GM23338 (cell line): ENCODE measurements around the gene KIF1A. TPM values are rescaled to one million over a fixed set of nuclear protein-coding genes. Genes with fewer than 3 reads are reported as not detected.

Source experiments
- ATAC-seq: fragments of 200-7000 bp; cut with Tn5 transposase; 3 replicates; pipeline ENCODE4 v1.9.1; 2020
- DNase-seq: peaks from one replicate; pipeline ENCODE4 v3.0.0-alpha.2; 2015; ENCODE audit warnings: low spot score
- H2AFZ ChIP-seq: fragments of 200-600 bp; sonication (generic); 2 replicates; pipeline ENCODE4 v1.8.0; 2016; ENCODE audit warnings: antibody characterized with exemption, mild to moderate bottlenecking, moderate library complexity
- H3F3A ChIP-seq: fragments of 200-600 bp; sonication (generic); replicated peaks from 2 replicates; pipeline ENCODE4 v1.8.0; 2017; ENCODE audit warnings: antibody characterized with exemption, mixed run types, low read depth
- H3K27ac ChIP-seq: fragments of 200-600 bp; sonication (generic); 2 replicates; pipeline ENCODE4 v1.6.1; 2016; ENCODE audit warnings: low read depth
- H3K27me3 ChIP-seq: fragments of 200-600 bp; sonication (generic); 2 replicates; pipeline ENCODE4 v1.8.0; 2016; ENCODE audit warnings: mild to moderate bottlenecking, mixed run types, moderate library complexity; ENCODE audit not compliant: insufficient read depth
- H3K36me3 ChIP-seq: fragments of 200-600 bp; sonication (generic); 2 replicates; pipeline ENCODE4 v1.8.0; 2016; ENCODE audit warnings: mild to moderate bottlenecking; ENCODE audit not compliant: insufficient read depth
- H3K4me1 ChIP-seq: fragments of 200-600 bp; sonication (generic); 2 replicates; pipeline ENCODE4 v1.8.0; 2016; ENCODE audit warnings: mild to moderate bottlenecking, moderate library complexity; ENCODE audit not compliant: insufficient read depth
- H3K4me2 ChIP-seq: fragments of 200-600 bp; sonication (generic); 2 replicates; pipeline ENCODE4 v1.7.1; 2017; ENCODE audit warnings: mixed run types
- H3K4me3 ChIP-seq: fragments of 200-600 bp; sonication (generic); 2 replicates; pipeline ENCODE4 v1.6.1; 2016; ENCODE audit warnings: mixed run types
- H3K79me2 ChIP-seq: fragments of 200-600 bp; sonication (generic); replicated peaks from 2 replicates; pipeline ENCODE4 v1.8.0; 2017; ENCODE audit warnings: mild to moderate bottlenecking; ENCODE audit not compliant: insufficient read depth
- H3K9me2 ChIP-seq: fragments of 200-600 bp; sonication (generic); 2 replicates; pipeline ENCODE4 v1.8.0; 2017; ENCODE audit not compliant: insufficient read depth
- H4K20me1 ChIP-seq: fragments of 200-600 bp; sonication (generic); replicated peaks from 2 replicates; pipeline ENCODE4 v1.8.0; 2017; ENCODE audit warnings: mild to moderate bottlenecking; ENCODE audit not compliant: insufficient read depth
- H3K27ac Mint-ChIP-seq: 2 replicates; pipeline ENCODE4 v1.8.0; 2020; ENCODE audit warnings: inconsistent platforms, mild to moderate bottlenecking, moderate library complexity, mixed read lengths
- H3K27me3 Mint-ChIP-seq: 3 replicates; pipeline ENCODE4 v1.8.0; 2022; ENCODE audit warnings: low read depth, mild to moderate bottlenecking, moderate library complexity, mixed read lengths, inconsistent platforms; ENCODE audit not compliant: insufficient read depth, poor library complexity
- H3K36me3 Mint-ChIP-seq: 3 replicates; pipeline ENCODE4 v1.8.0; 2021; ENCODE audit warnings: low read depth, mild to moderate bottlenecking, inconsistent platforms, moderate library complexity, mixed read lengths
- H3K4me1 Mint-ChIP-seq: 3 replicates; pipeline ENCODE4 v1.8.0; 2020; ENCODE audit warnings: mild to moderate bottlenecking, inconsistent platforms, mixed read lengths
- H3K4me3 Mint-ChIP-seq: 3 replicates; pipeline ENCODE4 v1.8.0; 2021; ENCODE audit warnings: moderate library complexity, mild to moderate bottlenecking, inconsistent platforms, mixed read lengths
- H3K9me3 Mint-ChIP-seq: 3 replicates; pipeline ENCODE4 v1.8.0; 2020; ENCODE audit warnings: moderate library complexity, mild to moderate bottlenecking, inconsistent platforms, mixed read lengths
- CREB1 ChIP-seq: fragments of 250-450 bp; sonication (Bioruptor Pico); IDR thresholded peaks from 2 replicates; pipeline ENCODE4 v1.5.0; 2020; ENCODE audit warnings: low read depth, mild to moderate bottlenecking, moderate library complexity
- EZH2 ChIP-seq: fragments of 200-600 bp; sonication (generic); IDR thresholded peaks from one replicate; pipeline ENCODE4 v1.8.0; 2017; ENCODE audit warnings: antibody characterized with exemption, mild to moderate bottlenecking, low read depth; ENCODE audit not compliant: unreplicated experiment
- EZH2phosphoT487 ChIP-seq: fragments of 200-600 bp; sonication (generic); IDR thresholded peaks from one replicate; pipeline ENCODE4 v1.8.1; 2018; ENCODE audit warnings: antibody characterized with exemption; ENCODE audit not compliant: unreplicated experiment
- JUNB ChIP-seq: IDR thresholded peaks from one replicate; pipeline ENCODE4 v1.6.1; 2016; ENCODE audit warnings: antibody characterized with exemption; ENCODE audit not compliant: unreplicated experiment
- NANOG ChIP-seq: IDR thresholded peaks from 2 replicates; pipeline ENCODE4 v1.6.1; 2016; ENCODE audit warnings: antibody characterized with exemption, borderline replicate concordance
- POLR2AphosphoS5 ChIP-seq: IDR thresholded peaks from 2 replicates; pipeline ENCODE4 v1.6.1; 2016; ENCODE audit warnings: antibody characterized with exemption, low read depth
- STAT1 ChIP-seq: IDR thresholded peaks from one replicate; pipeline ENCODE4 v1.6.1; 2016; ENCODE audit warnings: antibody characterized with exemption; ENCODE audit not compliant: unreplicated experiment
- ZNF114 ChIP-seq: fragments of 250-450 bp; sonication (Bioruptor Pico); IDR thresholded peaks from 2 replicates; pipeline ENCODE4 v1.5.0; 2020; ENCODE audit warnings: mild to moderate bottlenecking, moderate library complexity
- ZNF331 ChIP-seq: fragments of 250-450 bp; sonication (Bioruptor Pico); IDR thresholded peaks from 2 replicates; pipeline ENCODE4 v1.5.0; 2020; ENCODE audit warnings: low read depth, mild to moderate bottlenecking, moderate library complexity
- polyA plus RNA-seq: library from polyadenylated mRNA; unstranded; fragments of >200 nt; fragmentation: Nextera tagmentation; extraction: Ambion mirVana; gene quantifications from 2 replicates; pipeline ENCODE4 v1.2.1, GENCODE V29; 2016
- total RNA-seq: library from RNA; depleted of rRNA; stranded (reverse); fragments of >200 nt; shearing (Covaris generic); gene quantifications from 2 replicates; pipeline ENCODE4 v1.2.3, GENCODE V29; 2014
- TF ChIP-seq, protein P1 (sequence below): fragments of 250-450 bp; sonication (Bioruptor Pico); IDR thresholded peaks from 2 replicates; pipeline ENCODE4 v1.5.0; 2020; ENCODE audit warnings: mild to moderate bottlenecking, moderate library complexity
- TF ChIP-seq, protein P2 (sequence below), 2 experiments: fragments of 200-600 bp in 1 of 2; sonication (generic) in 1 of 2; conservative IDR thresholded peaks; 2 replicates each; pipeline versions ENCODE4 v1.5.1 to v1.6.1; 2016 to 2017; ENCODE audit warnings: antibody characterized with exemption in 2 of 2, low read depth in 2 of 2, mild to moderate bottlenecking in 2 of 2, moderate library complexity in 1 of 2
- TF ChIP-seq, protein P3 (sequence below): IDR thresholded peaks from one replicate; pipeline ENCODE4 v1.6.1; 2018; ENCODE audit warnings: antibody characterized with exemption; ENCODE audit not compliant: unreplicated experiment
- TF ChIP-seq, protein P4 (sequence below): IDR thresholded peaks from 2 replicates; pipeline ENCODE4 v1.6.1; 2016; ENCODE audit warnings: antibody characterized with exemption

The KIF1A gene
- total and polyA plus RNA-seq, 2 experiments from 2014 or later: 169 to 214 TPM

DNA sequence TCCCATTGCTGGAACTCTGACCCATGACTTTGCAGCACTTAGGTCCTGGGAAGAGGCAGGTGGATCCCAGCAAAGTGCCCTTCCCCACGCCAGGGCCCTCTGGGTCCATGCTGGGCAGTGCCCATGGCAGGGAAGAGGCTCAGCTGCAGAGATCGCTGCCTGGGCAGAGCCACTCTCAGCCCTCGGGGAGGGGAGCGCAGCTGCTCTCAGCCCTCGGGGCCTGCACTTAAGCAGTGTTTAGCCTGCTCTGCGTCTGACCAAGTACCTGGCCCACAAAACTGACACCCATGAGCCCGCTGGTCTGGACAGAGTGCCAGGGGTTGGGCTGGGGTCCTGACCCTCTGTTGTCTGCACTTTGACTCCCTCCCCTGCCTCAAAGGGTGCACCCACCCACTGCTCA, 82.1 kb downstream of the KIF1A start:
- no peak overlapping the region for H3K4me3 Mint-ChIP-seq
- no peaks in the 10 kb centered on the region for H3F3A ChIP-seq
- no peaks in the 10 kb centered on the region for H3K9me2 ChIP-seq
- H3K9me3 Mint-ChIP-seq: no peaks in the 10 kb centered on the region
- no peaks in the 10 kb centered on the region for H3K36me3 ChIP-seq
- no peaks in the 10 kb centered on the region for H4K20me1 ChIP-seq
- no peak for ATAC-seq
- H3K4me2 ChIP-seq: no peak overlapping the region
- H3K27ac Mint-ChIP-seq: no peak overlapping the region
- TF ChIP-seq, protein P1, sequence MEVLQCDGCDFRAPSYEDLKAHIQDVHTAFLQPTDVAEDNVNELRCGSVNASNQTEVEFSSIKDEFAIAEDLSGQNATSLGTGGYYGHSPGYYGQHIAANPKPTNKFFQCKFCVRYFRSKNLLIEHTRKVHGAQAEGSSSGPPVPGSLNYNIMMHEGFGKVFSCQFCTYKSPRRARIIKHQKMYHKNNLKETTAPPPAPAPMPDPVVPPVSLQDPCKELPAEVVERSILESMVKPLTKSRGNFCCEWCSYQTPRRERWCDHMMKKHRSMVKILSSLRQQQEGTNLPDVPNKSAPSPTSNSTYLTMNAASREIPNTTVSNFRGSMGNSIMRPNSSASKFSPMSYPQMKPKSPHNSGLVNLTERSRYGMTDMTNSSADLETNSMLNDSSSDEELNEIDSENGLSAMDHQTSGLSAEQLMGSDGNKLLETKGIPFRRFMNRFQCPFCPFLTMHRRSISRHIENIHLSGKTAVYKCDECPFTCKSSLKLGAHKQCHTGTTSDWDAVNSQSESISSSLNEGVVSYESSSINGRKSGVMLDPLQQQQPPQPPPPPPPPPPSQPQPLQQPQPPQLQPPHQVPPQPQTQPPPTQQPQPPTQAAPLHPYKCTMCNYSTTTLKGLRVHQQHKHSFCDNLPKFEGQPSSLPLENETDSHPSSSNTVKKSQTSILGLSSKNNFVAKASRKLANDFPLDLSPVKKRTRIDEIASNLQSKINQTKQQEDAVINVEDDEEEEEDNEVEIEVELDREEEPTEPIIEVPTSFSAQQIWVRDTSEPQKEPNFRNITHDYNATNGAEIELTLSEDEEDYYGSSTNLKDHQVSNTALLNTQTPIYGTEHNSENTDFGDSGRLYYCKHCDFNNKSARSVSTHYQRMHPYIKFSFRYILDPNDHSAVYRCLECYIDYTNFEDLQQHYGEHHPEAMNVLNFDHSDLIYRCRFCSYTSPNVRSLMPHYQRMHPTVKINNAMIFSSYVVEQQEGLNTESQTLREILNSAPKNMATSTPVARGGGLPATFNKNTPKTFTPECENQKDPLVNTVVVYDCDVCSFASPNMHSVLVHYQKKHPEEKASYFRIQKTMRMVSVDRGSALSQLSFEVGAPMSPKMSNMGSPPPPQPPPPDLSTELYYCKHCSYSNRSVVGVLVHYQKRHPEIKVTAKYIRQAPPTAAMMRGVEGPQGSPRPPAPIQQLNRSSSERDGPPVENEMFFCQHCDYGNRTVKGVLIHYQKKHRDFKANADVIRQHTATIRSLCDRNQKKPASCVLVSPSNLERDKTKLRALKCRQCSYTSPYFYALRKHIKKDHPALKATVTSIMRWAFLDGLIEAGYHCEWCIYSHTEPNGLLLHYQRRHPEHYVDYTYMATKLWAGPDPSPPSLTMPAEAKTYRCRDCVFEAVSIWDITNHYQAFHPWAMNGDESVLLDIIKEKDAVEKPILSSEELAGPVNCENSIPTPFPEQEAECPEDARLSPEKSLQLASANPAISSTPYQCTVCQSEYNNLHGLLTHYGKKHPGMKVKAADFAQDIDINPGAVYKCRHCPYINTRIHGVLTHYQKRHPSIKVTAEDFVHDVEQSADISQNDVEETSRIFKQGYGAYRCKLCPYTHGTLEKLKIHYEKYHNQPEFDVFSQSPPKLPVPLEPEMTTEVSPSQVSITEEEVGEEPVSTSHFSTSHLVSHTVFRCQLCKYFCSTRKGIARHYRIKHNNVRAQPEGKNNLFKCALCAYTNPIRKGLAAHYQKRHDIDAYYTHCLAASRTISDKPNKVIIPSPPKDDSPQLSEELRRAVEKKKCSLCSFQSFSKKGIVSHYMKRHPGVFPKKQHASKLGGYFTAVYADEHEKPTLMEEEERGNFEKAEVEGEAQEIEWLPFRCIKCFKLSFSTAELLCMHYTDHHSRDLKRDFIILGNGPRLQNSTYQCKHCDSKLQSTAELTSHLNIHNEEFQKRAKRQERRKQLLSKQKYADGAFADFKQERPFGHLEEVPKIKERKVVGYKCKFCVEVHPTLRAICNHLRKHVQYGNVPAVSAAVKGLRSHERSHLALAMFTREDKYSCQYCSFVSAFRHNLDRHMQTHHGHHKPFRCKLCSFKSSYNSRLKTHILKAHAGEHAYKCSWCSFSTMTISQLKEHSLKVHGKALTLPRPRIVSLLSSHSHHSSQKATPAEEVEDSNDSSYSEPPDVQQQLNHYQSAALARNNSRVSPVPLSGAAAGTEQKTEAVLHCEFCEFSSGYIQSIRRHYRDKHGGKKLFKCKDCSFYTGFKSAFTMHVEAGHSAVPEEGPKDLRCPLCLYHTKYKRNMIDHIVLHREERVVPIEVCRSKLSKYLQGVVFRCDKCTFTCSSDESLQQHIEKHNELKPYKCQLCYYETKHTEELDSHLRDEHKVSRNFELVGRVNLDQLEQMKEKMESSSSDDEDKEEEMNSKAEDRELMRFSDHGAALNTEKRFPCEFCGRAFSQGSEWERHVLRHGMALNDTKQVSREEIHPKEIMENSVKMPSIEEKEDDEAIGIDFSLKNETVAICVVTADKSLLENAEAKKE: no peak
- TF ChIP-seq, protein P2, sequence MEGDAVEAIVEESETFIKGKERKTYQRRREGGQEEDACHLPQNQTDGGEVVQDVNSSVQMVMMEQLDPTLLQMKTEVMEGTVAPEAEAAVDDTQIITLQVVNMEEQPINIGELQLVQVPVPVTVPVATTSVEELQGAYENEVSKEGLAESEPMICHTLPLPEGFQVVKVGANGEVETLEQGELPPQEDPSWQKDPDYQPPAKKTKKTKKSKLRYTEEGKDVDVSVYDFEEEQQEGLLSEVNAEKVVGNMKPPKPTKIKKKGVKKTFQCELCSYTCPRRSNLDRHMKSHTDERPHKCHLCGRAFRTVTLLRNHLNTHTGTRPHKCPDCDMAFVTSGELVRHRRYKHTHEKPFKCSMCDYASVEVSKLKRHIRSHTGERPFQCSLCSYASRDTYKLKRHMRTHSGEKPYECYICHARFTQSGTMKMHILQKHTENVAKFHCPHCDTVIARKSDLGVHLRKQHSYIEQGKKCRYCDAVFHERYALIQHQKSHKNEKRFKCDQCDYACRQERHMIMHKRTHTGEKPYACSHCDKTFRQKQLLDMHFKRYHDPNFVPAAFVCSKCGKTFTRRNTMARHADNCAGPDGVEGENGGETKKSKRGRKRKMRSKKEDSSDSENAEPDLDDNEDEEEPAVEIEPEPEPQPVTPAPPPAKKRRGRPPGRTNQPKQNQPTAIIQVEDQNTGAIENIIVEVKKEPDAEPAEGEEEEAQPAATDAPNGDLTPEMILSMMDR (conservative IDR thresholded peaks at IDR 0.05; ENCODE audit: low read depth in 2 of 2): no peak
- TF ChIP-seq, protein P3, sequence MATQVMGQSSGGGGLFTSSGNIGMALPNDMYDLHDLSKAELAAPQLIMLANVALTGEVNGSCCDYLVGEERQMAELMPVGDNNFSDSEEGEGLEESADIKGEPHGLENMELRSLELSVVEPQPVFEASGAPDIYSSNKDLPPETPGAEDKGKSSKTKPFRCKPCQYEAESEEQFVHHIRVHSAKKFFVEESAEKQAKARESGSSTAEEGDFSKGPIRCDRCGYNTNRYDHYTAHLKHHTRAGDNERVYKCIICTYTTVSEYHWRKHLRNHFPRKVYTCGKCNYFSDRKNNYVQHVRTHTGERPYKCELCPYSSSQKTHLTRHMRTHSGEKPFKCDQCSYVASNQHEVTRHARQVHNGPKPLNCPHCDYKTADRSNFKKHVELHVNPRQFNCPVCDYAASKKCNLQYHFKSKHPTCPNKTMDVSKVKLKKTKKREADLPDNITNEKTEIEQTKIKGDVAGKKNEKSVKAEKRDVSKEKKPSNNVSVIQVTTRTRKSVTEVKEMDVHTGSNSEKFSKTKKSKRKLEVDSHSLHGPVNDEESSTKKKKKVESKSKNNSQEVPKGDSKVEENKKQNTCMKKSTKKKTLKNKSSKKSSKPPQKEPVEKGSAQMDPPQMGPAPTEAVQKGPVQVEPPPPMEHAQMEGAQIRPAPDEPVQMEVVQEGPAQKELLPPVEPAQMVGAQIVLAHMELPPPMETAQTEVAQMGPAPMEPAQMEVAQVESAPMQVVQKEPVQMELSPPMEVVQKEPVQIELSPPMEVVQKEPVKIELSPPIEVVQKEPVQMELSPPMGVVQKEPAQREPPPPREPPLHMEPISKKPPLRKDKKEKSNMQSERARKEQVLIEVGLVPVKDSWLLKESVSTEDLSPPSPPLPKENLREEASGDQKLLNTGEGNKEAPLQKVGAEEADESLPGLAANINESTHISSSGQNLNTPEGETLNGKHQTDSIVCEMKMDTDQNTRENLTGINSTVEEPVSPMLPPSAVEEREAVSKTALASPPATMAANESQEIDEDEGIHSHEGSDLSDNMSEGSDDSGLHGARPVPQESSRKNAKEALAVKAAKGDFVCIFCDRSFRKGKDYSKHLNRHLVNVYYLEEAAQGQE: no peak
- TF ChIP-seq POLR2AphosphoS5 (no peak), ZNF114 (CRISPR knock-in tag) (no peak), STAT1 (no peak), CREB1 (CRISPR knock-in tag) (no peak), JUNB (no peak), EZH2 (no peak), EZH2phosphoT487 (no peak), NANOG (no peak), ZNF331 (CRISPR knock-in tag) (no peak)
- TF ChIP-seq, protein P4, sequence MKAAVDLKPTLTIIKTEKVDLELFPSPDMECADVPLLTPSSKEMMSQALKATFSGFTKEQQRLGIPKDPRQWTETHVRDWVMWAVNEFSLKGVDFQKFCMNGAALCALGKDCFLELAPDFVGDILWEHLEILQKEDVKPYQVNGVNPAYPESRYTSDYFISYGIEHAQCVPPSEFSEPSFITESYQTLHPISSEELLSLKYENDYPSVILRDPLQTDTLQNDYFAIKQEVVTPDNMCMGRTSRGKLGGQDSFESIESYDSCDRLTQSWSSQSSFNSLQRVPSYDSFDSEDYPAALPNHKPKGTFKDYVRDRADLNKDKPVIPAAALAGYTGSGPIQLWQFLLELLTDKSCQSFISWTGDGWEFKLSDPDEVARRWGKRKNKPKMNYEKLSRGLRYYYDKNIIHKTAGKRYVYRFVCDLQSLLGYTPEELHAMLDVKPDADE: no peak
- no peaks in the 10 kb centered on the region for H3K27me3 ChIP-seq
- H3K27me3 Mint-ChIP-seq: peaks cover 30% of the 10 kb centered on the region
- no peaks in the 10 kb centered on the region for H3K4me1 ChIP-seq
- no peak overlapping the region for H3K27ac ChIP-seq
- no peak for DNase-seq
- H2AFZ ChIP-seq: no peak overlapping the region
- H3K4me3 ChIP-seq: no peak overlapping the region
- H3K4me1 Mint-ChIP-seq: no peaks in the 10 kb centered on the region
- H3K36me3 Mint-ChIP-seq: peaks cover 87% of the 10 kb centered on the region
- no peaks in the 10 kb centered on the region for H3K79me2 ChIP-seq
